ENCODE results near the gene NT5DC2.

- TF ChIP-seq TCF7 (CRISPR knock-in tag; IDR thresholded peaks at IDR 0.05; ENCODE audit: low read depth) (no peak), OVOL2 (CRISPR knock-in tag; IDR thresholded peaks at IDR 0.05; ENCODE audit: borderline replicate concordance) (no peak), ELF4 (CRISPR knock-in tag; IDR thresholded peaks at IDR 0.05; ENCODE audit: low read depth) (no peak), CTCF (IDR thresholded peaks at IDR 0.05) (no peak), SMAD4 (CRISPR knock-in tag; IDR thresholded peaks at IDR 0.05) (no peak), KAT7 (CRISPR knock-in tag; IDR thresholded peaks at IDR 0.05; ENCODE audit: borderline replicate concordance) (no peak), MXD4 (CRISPR knock-in tag; IDR thresholded peaks at IDR 0.05; ENCODE audit: borderline replicate concordance) (no peak), SMAD3 (CRISPR knock-in tag; IDR thresholded peaks at IDR 0.05; ENCODE audit: borderline replicate concordance) (no peak), SP1 (CRISPR knock-in tag; conservative IDR thresholded peaks at IDR 0.05) (no peak), MAX (CRISPR knock-in tag; IDR thresholded peaks at IDR 0.05) (no peak)
These were observed 4.0 kb downstream of the NT5DC2 start for GRCh38 chr3:52529376-52530333.

Data from WTC11 (cell line).